Activated T-helper 2 cell treated with anti-CD3 and anti-CD28 coated beads, Interferon-gamma antibody, Interleukin-2, Interleukin-4, amounts not matched to agents 10 μg/mL and 5 μg/mL and 100 μg/mL, durations not matched to agents 14 hours and 24 hours and 36 hours (primary cell): Measurements from ENCODE around the gene CEPT1. TPM values are rescaled to one million over a fixed set of nuclear protein-coding genes. Genes with fewer than 3 reads are reported as not detected.
"Not testable (repeated sequence)": the region's sequence is repeated elsewhere in the genome, so short reads cannot be mapped to it uniquely, and the experiment has no call there.

Experiments used
- DNase-seq: peaks from one replicate; pipeline ENCODE4 v3.0.0; 2021; ENCODE audit warnings: low spot score
- H3K27ac Mint-ChIP-seq: one replicate; pipeline ENCODE4 v1.8.0; 2021; ENCODE audit warnings: mixed read lengths
- H3K27me3 Mint-ChIP-seq: one replicate; pipeline ENCODE4 v1.8.0; 2021; ENCODE audit warnings: low read depth, mixed read lengths
- H3K36me3 Mint-ChIP-seq: one replicate; pipeline ENCODE4 v1.8.0; 2021; ENCODE audit warnings: low read depth, mixed read lengths
- H3K4me1 Mint-ChIP-seq: one replicate; pipeline ENCODE4 v1.8.0; 2021; ENCODE audit warnings: low read depth, mixed read lengths
- H3K4me3 Mint-ChIP-seq: one replicate; pipeline ENCODE4 v1.8.0; 2021; ENCODE audit warnings: low read depth, mild to moderate bottlenecking, moderate library complexity, mixed read lengths
- H3K9me3 Mint-ChIP-seq: one replicate; pipeline ENCODE4 v1.8.0; 2021; ENCODE audit warnings: mixed read lengths
- intact Hi-C: fragments of 100-400 bp; cut with micrococcal nuclease; formaldehyde crosslinking; loops from one replicate; pipeline ENCODE4 v1.15.1; 2023
- total RNA-seq: library from RNA; stranded (reverse); gene quantifications from 2 replicates; pipeline ENCODE4 v1.2.3, GENCODE V29; 2022

Gene CEPT1
- total RNA-seq, 1 donor from 2014 or later: 34.8 TPM

- intact Hi-C loops: no loop called here
- DNase-seq: no peak
- Mint-ChIP-seq H3K36me3 (no peaks in the 10 kb centered on the region), H3K9me3 (no peaks in the 10 kb centered on the region), H3K4me3 (peak overlapping the region; percentile 7), H3K27ac (peak overlapping the region; percentile 4), H3K27me3 (no peaks in the 10 kb centered on the region), H3K4me1 (peaks cover 76% of the 10 kb centered on the region)
Observed at GRCh38 chr1:111212634-111213335, 72.8 kb downstream of the CEPT1 start.

GRCh38 chr1:111213412-111213811 lies 73.4 kb downstream of the CEPT1 start:
- intact Hi-C loops: no loop called here
- peaks cover 78% of the 10 kb centered on the region for H3K4me1 Mint-ChIP-seq
- H3K27me3 Mint-ChIP-seq: no peaks in the 10 kb centered on the region
- peak overlapping the region; percentile 91 for H3K27ac Mint-ChIP-seq
- DNase-seq: no peak
- H3K36me3 Mint-ChIP-seq: no peaks in the 10 kb centered on the region
- peaks cover 4% of the 10 kb centered on the region for H3K9me3 Mint-ChIP-seq
- H3K4me3 Mint-ChIP-seq: no peak overlapping the region

GRCh38 chr1:111214074-111214801 lies 74.2 kb downstream of the CEPT1 start:
- DNase-seq: no peak
- intact Hi-C loops: loop anchor here (1.0 to 2.0 kb wide), 2 partner anchors 8 to 379 kb away; no protein-coding TSS in a partner anchor
- H3K36me3 Mint-ChIP-seq: no peaks in the 10 kb centered on the region
- peak overlapping the region; percentile 91 for H3K27ac Mint-ChIP-seq
- H3K9me3 Mint-ChIP-seq: peaks cover 4% of the 10 kb centered on the region
- H3K4me1 Mint-ChIP-seq: peaks cover 79% of the 10 kb centered on the region
- H3K4me3 Mint-ChIP-seq: peak overlapping the region; percentile 53
- H3K27me3 Mint-ChIP-seq: no peaks in the 10 kb centered on the region

GRCh38 chr1:111214884-111215283 lies 74.9 kb downstream of the CEPT1 start:
- peaks cover 81% of the 10 kb centered on the region for H3K4me1 Mint-ChIP-seq
- H3K4me3 Mint-ChIP-seq: peak overlapping the region; percentile 53
- intact Hi-C loops: loop anchor here (1.0 to 5.0 kb wide), 5 partner anchors 7 to 543 kb away; partner anchors contain the start of gene KCNA3
- H3K9me3 Mint-ChIP-seq: peaks cover 4% of the 10 kb centered on the region
- peak; percentile 49 for DNase-seq
- H3K27me3 Mint-ChIP-seq: no peaks in the 10 kb centered on the region
- H3K36me3 Mint-ChIP-seq: peaks cover 3% of the 10 kb centered on the region
- peak overlapping the region; percentile 91 for H3K27ac Mint-ChIP-seq

GRCh38 chr1:111215285-111215684 lies 75.3 kb downstream of the CEPT1 start:
- intact Hi-C loops: loop anchor here (1.0 to 5.0 kb wide), 4 partner anchors 11 to 543 kb away; partner anchors contain the start of gene KCNA3

GRCh38 chr1:111216751-111217150 lies 76.7 kb downstream of the CEPT1 start:
- Mint-ChIP-seq H3K36me3 (peaks cover 3% of the 10 kb centered on the region), H3K27ac (peak overlapping the region; percentile 91), H3K4me3 (peak overlapping the region; percentile 6), H3K4me1 (peaks cover 95% of the 10 kb centered on the region), H3K27me3 (no peaks in the 10 kb centered on the region), H3K9me3 (peaks cover 4% of the 10 kb centered on the region)
- DNase-seq: no peak
- intact Hi-C loops: loop anchor here (1.0 to 5.0 kb wide), 3 partner anchors 16 to 544 kb away; partner anchors contain the start of genes DENND2D and KCNA3

More at GRCh38 chr1:111215285-111215684, 75.3 kb downstream of the CEPT1 start:
- not testable (repeated sequence) for H3K27me3 Mint-ChIP-seq, DNase-seq, H3K9me3 Mint-ChIP-seq, H3K36me3 Mint-ChIP-seq
- peak overlapping the region; percentile 53 for H3K4me3 Mint-ChIP-seq
- peak overlapping the region; percentile 91 for H3K27ac Mint-ChIP-seq
- peaks cover 82% of the 10 kb centered on the region for H3K4me1 Mint-ChIP-seq

- no peaks in the 10 kb centered on the region for H3K27me3 Mint-ChIP-seq
- intact Hi-C loops: loop anchor here (5.0 kb wide), 2 partner anchors 340 to 545 kb away; partner anchors contain the start of gene KCNA3
- H3K27ac Mint-ChIP-seq: peak overlapping the region; percentile 91
- H3K4me3 Mint-ChIP-seq: peak overlapping the region; percentile 6
- H3K9me3 Mint-ChIP-seq: peaks cover 4% of the 10 kb centered on the region
- no peak for DNase-seq
- peaks cover 97% of the 10 kb centered on the region for H3K4me1 Mint-ChIP-seq
- H3K36me3 Mint-ChIP-seq: peaks cover 3% of the 10 kb centered on the region
Observed at GRCh38 chr1:111217183-111217910, 77.3 kb downstream of the CEPT1 start.

GRCh38 chr1:111218701-111219556 lies 78.9 kb downstream of the CEPT1 start:
- H3K4me1 Mint-ChIP-seq: peaks cover 94% of the 10 kb centered on the region
- peak overlapping the region; percentile 30 for H3K4me3 Mint-ChIP-seq
- peaks cover 4% of the 10 kb centered on the region for H3K9me3 Mint-ChIP-seq
- peak overlapping the region; percentile 93 for H3K27ac Mint-ChIP-seq
- intact Hi-C loops: loop anchor here (1.0 to 5.0 kb wide), 3 partner anchors 342 to 572 kb away; partner anchors contain the start of gene KCNA3
- no peaks in the 10 kb centered on the region for H3K27me3 Mint-ChIP-seq
- no peak for DNase-seq
- H3K36me3 Mint-ChIP-seq: peaks cover 3% of the 10 kb centered on the region

- Mint-ChIP-seq H3K27me3 (no peaks in the 10 kb centered on the region), H3K4me3 (peak overlapping the region; percentile 38), H3K4me1 (peaks cover 88% of the 10 kb centered on the region), H3K27ac (peak overlapping the region; percentile 93), H3K36me3 (peaks cover 3% of the 10 kb centered on the region), H3K9me3 (peaks cover 4% of the 10 kb centered on the region)
- intact Hi-C loops: loop anchor here (1.0 to 10.0 kb wide), 5 partner anchors 79 to 572 kb away; partner anchors contain the start of genes C1orf162, CEPT1, DRAM2 and KCNA3
- no peak for DNase-seq
Observed at GRCh38 chr1:111219557-111220286, 79.7 kb downstream of the CEPT1 start.

GRCh38 chr1:111220302-111220890 lies 80.4 kb downstream of the CEPT1 start:
- H3K4me3 Mint-ChIP-seq: peak overlapping the region; percentile 41
- DNase-seq: no peak
- H3K27ac Mint-ChIP-seq: peak overlapping the region; percentile 93
- H3K9me3 Mint-ChIP-seq: peaks cover 4% of the 10 kb centered on the region
- no peaks in the 10 kb centered on the region for H3K27me3 Mint-ChIP-seq
- intact Hi-C loops: loop anchor here (2.0 to 10.0 kb wide), 2 partner anchors 80 to 254 kb away; partner anchors contain the start of genes C1orf162, CEPT1 and DRAM2
- H3K4me1 Mint-ChIP-seq: peaks cover 86% of the 10 kb centered on the region
- H3K36me3 Mint-ChIP-seq: peaks cover 3% of the 10 kb centered on the region

- peak overlapping the region; percentile 78 for H3K4me3 Mint-ChIP-seq
- no peak for DNase-seq
- intact Hi-C loops: loop anchor here (2.0 to 10.0 kb wide), 2 partner anchors 80 to 254 kb away; partner anchors contain the start of genes C1orf162, CEPT1 and DRAM2
- H3K27ac Mint-ChIP-seq: peak overlapping the region; percentile 93
- H3K36me3 Mint-ChIP-seq: peaks cover 3% of the 10 kb centered on the region
- H3K27me3 Mint-ChIP-seq: no peaks in the 10 kb centered on the region
- H3K9me3 Mint-ChIP-seq: peaks cover 4% of the 10 kb centered on the region
- H3K4me1 Mint-ChIP-seq: peaks cover 87% of the 10 kb centered on the region
Observed at GRCh38 chr1:111221276-111221632, 81.2 kb downstream of the CEPT1 start.
